Right renal pelvis (tissue), 4 donors: ENCODE measurements around the gene GMEB2. TPM values are rescaled to one million over a fixed set of nuclear protein-coding genes. Genes with fewer than 3 reads are reported as not detected.
"Not testable (repeated sequence)": the region's sequence is repeated elsewhere in the genome, so short reads cannot be mapped to it uniquely, and the experiment has no call there.

Experiments
- DNase-seq, 4 donors: peaks; one replicate each; pipeline ENCODE4 v3.0.0-alpha.2; 2013; ENCODE audit warnings: low read depth in 4 of 4, low spot score in 3 of 4, missing footprints in 1 of 4
- polyA plus RNA-seq, 4 donors: library from polyadenylated mRNA; unstranded; fragments of 120-200 nt; gene quantifications; one replicate each; pipeline ENCODE4 v1.2.1, GENCODE V29; 2013; ENCODE audit not compliant: insufficient read length in 4 of 4

Gene GMEB2
- polyA plus RNA-seq, 4 donors: 9.4 to 12.7 (median 10.7) TPM

GRCh38 chr20:63640686-63641085 lies 13.8 kb upstream of the GMEB2 start:
- DNase-seq: not testable (repeated sequence)

DNA sequence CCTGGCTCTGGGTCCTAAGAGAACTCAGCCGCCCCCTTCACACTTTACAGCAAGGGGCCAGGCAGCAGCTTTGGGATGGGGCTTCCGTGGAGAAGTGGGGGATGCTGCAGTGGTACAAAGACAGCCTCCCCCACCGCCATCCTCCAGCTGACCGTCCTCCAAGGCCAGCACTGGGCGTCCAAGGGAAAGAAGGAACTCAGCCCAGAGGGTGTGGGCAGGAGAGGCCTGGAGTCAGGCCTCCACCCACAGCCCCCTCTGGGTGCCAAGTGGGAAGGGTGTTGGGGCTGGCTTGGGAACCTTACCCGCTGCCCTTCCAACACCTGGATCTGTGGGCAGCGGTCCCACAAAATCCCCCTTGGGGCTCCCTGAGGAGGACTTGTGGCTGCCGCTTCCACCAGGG lies 13.2 kb upstream of the GMEB2 start:
- no peak for DNase-seq

GRCh38 chr20:63639093-63639975 lies 12.4 kb upstream of the GMEB2 start:
- no peak for DNase-seq

DNA sequence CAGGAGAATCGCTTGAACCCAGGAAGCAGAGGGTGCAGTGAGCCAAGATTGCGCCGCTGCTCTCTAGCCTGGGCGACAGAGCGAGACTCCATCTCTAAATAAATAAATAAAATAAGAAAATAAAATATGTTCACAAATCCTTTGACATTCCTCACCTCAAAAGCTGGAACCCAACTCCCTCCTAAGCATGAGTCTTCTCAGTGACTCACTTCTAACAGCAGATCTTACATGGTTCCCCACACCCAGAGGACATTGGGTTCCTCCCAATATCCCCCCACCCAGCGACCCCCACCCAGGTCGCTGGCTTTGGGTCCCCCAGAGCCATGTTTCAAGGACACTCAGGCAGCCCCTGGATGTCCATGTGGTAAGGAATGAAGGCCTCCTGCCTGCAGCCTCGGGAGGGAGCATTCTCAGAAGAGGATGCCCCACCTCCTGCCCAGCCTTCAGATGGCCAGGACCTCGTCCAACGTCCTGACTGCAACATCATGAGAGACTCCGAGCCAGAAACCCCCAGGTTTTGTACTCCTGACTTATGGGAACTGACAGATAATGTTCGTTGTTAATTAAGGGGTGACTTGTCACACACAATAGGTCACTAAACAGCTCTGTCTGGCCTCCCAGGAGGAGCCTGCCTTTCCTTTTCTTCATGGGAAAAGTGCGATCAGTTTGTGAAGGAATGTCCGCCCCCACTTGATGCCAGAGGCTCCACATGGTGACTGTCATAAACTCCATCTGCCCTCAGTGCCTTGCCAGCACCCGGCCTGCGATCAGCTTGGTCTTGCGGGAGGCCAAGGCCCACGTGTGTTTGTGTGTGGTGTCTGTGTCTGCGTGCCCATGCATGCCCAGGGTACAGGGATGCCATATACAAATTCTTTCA lies 10.1 kb upstream of the GMEB2 start:
- DNase-seq: no peak

DNA sequence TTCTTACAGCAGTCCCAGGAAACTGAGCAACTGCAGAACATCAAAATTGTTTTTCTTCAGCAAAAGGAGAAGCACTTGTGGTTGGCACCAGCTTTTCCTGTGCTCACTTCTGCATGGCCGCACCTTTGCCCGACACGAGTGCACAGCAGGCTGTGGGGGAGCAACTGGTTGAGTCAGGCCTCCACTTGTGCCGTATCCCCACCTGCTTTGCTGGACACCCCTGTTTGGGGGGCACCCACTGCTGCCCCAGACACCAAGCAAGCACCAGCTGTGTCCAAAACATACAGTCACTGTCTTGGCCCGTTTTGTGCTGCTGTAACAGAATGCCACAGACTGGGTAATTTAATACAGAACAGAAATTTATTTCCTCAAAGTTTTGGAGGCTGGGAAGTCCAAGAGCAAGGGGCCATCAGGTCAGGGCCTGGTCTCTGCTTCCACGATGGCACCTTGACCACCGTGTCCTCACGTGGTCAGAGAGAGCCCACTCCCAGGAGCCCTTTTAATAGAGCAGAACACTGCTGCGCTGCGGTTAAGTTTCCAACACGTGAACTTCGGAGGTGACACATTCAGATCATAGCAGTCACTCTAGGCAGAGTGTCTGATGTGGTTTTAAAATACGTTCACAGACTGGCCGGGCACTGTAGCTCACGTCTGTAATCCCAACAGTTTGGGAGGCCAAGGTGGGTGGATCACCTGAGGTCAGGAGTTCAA lies 8.7 kb upstream of the GMEB2 start:
- DNase-seq: no peak

- DNase-seq: no peak
Measured at GRCh38 chr20:63633732-63634131, 6.8 kb upstream of the GMEB2 start.

DNA sequence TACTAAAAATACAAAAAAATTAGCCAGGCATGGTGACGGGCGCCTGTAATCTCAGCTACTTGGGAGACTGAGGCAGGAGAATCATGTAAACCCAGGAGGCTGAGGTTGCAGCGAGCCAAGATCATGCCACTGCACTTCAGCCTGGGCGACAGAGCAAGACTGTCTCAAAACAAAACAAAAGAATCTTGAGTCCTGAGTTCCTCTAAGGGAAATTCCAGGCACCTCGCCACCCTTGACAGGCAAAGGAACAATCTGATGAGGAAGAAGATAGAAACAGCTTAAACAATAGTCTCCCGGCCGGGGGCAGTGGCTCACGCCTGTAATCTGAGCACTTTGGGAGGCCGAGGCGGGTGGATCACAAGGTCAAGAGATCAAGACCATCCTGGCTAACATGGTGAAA lies 4.5 kb upstream of the GMEB2 start:
- not testable (repeated sequence) for DNase-seq

DNA sequence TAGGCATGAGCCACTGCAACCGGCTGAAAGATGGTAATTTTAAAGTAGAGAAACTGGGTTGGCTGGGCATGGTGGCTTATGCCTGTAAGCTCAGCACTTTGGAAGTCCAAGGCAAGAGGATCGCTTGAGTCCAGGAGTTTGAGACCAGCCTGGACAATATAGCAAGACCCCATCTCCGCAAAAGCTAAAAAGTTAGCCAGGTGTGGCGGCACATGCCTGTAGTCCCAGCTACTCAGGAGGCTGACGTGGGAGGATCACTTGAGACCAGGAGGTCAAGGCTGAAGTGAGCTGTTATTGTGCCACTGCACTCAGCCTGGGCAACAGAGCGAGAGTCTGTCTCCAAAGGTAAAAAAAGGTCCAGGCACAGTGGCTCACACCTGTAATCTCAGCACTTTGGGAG lies 4.1 kb upstream of the GMEB2 start:
- not testable (repeated sequence) for DNase-seq

GRCh38 chr20:63628246-63628975 lies 1.5 kb upstream of the GMEB2 start:
- peak in 1 of 4 donors; percentile 54 for DNase-seq

- DNase-seq: no peak
Measured at GRCh38 chr20:63627751-63628245, 897 bp upstream of the GMEB2 start.

GRCh38 chr20:63627129-63627750 lies 339 bp upstream of the GMEB2 start:
- DNase-seq: peak in 3 of 4 donors; percentile 87 to 88 (median 87)

DNA sequence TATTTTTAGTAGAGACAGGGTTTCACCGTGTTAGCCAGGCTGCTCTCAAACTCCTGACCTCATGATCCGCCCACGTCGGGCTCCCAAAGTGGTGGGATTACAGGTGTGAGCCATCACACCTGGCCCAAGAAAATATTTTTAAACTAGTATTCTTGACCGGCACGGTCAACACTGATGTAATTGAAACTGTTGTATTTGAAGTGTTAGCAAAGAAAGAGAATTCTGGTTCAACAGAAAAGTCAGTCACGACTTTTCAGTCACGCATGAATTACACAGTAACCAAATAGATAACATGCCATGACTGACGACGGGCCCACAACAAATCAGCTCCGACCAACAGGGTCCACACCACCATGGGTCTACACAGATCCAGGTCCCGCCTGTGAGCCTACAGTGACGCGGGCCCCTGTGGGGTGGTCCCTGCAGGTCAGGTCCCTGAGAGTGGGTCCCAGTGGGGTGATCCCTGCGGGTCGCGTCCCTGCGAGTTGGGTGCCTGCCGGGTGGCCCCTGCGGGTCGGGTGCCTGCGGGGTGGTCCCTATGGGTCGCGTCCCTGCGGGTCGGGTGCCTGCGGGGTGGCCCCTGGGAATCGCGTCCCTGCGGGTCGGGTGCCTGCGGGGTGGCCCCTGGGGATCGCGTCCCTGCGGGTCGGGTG lies 1.0 kb downstream of the GMEB2 start:
- no peak for DNase-seq

GRCh38 chr20:63624486-63624885 lies 2.4 kb downstream of the GMEB2 start:
- no peak for DNase-seq

DNA sequence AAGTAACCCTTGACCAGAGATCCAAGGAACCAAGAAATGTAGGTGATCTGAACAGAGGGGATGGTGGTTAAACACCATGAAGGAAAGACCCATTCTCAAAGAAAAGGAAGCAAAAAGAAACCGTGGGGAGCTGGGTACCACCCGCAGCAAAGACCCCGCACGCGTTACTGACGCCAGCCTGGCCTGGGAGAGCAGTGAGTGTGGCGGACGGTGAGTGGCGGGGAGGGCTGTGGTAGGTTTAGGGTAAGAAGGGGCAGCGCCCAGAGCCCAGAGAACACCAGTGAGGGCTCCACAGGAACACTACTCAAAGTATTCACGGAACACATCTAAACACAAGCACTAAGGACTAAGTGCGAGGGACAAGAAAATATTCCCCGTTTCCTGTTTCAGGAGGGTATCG lies 4.2 kb downstream of the GMEB2 start:
- no peak for DNase-seq

DNA sequence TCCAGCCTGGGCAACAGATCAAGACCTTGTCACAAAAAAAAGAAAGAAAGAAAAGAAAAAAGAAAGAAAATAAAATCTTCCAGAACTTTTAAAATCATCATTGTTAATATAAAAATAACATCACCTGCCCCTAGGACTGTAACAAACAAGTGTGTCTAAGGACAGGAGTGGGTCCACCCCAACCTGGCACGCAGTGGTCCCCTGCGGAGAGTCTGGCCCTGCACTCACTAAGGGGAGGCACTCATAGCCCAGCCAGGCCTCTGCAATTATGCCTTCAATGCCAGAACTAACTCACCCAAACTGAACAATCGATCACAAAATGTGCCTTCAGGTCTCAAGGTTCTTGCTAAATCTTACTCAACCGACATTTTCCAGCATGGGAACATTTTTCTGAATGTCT lies 4.8 kb downstream of the GMEB2 start:
- no peak for DNase-seq

- DNase-seq: no peak
Measured at GRCh38 chr20:63620991-63621390, 5.9 kb downstream of the GMEB2 start.

GRCh38 chr20:63619505-63619904 lies 7.4 kb downstream of the GMEB2 start:
- no peak for DNase-seq

- DNase-seq: no peak
Measured at GRCh38 chr20:63619086-63619485, 7.8 kb downstream of the GMEB2 start.
